ENCODE results near the gene PPP1R8.
"Not testable (repeated sequence)": the region's sequence is repeated elsewhere in the genome, so short reads cannot be mapped to it uniquely, and the experiment has no call there.

DNA sequence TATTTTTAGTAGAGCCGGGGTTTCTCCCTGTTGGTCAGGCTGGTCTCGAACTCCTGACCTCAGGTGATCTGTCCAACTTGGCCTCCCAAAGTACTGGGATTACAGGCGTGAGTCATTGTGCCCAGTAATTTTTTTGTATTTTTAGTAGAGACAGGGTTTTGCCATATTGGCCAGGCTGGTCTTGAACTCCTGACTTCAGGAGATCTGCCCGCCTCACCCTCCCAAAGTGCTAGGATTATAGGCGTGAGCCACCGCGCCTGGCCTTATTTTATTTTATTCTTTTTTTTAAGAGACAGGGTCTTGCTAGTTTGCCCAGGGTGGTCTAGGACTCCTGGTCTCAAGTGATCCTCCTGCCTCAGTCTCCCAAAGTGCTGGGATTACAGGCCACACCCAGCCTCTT is 40.5 kb downstream of the PPP1R8 start:
- TF ChIP-seq, protein P1, sequence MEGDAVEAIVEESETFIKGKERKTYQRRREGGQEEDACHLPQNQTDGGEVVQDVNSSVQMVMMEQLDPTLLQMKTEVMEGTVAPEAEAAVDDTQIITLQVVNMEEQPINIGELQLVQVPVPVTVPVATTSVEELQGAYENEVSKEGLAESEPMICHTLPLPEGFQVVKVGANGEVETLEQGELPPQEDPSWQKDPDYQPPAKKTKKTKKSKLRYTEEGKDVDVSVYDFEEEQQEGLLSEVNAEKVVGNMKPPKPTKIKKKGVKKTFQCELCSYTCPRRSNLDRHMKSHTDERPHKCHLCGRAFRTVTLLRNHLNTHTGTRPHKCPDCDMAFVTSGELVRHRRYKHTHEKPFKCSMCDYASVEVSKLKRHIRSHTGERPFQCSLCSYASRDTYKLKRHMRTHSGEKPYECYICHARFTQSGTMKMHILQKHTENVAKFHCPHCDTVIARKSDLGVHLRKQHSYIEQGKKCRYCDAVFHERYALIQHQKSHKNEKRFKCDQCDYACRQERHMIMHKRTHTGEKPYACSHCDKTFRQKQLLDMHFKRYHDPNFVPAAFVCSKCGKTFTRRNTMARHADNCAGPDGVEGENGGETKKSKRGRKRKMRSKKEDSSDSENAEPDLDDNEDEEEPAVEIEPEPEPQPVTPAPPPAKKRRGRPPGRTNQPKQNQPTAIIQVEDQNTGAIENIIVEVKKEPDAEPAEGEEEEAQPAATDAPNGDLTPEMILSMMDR (IDR thresholded peaks at IDR 0.05 in 8 of 11, conservative IDR thresholded peaks at IDR 0.05 in 3 of 11), result not testable (repeated sequence)
- TF ChIP-seq POLR2AphosphoS5, POLR2A (IDR thresholded peaks at IDR 0.05): not testable (repeated sequence)

All from spleen (tissue), 7 donors.